Esophagus (tissue), 2 donors: ENCODE measurements around the gene SMAGP. TPM values are rescaled to one million over a fixed set of nuclear protein-coding genes. Genes with fewer than 3 reads are reported as not detected.

Experiments
- H3K27ac ChIP-seq, 2 donors: one replicate each; pipeline ENCODE4 v1.5.1; 2013; ENCODE audit warnings: low read depth in 2 of 2, mild to moderate bottlenecking in 2 of 2, inconsistent platforms in 1 of 2, low read length in 1 of 2, moderate library complexity in 1 of 2
- H3K27me3 ChIP-seq, 2 donors: one replicate each; pipeline ENCODE4 v1.6.1; 2013; ENCODE audit warnings: low read length in 2 of 2, control low read depth in 1 of 2, mild to moderate bottlenecking in 1 of 2; ENCODE audit not compliant: insufficient read depth in 2 of 2, control insufficient read depth in 1 of 2
- H3K36me3 ChIP-seq, 2 donors: one replicate each; pipeline ENCODE4 v1.6.1; 2013; ENCODE audit warnings: low read length in 1 of 2; ENCODE audit not compliant: control insufficient read depth in 2 of 2, insufficient read depth in 2 of 2
- H3K4me1 ChIP-seq, 2 donors: one replicate each; pipeline ENCODE4 v1.6.1; 2013; ENCODE audit warnings: low read length in 1 of 2; ENCODE audit not compliant: control insufficient read depth in 2 of 2, insufficient read depth in 2 of 2
- H3K4me3 ChIP-seq, 2 donors: one replicate each; pipeline ENCODE4 v1.5.1; 2013; ENCODE audit warnings: low read length in 2 of 2, mild to moderate bottlenecking in 2 of 2, low read depth in 1 of 2, moderate library complexity in 1 of 2
- H3K9me3 ChIP-seq, 2 donors: one replicate each; pipeline ENCODE4 v1.6.1; 2013; ENCODE audit warnings: mild to moderate bottlenecking in 2 of 2, low read depth in 1 of 2, low read length in 1 of 2, moderate library complexity in 1 of 2; ENCODE audit not compliant: control insufficient read depth in 2 of 2, insufficient read depth in 1 of 2
- WGBS, 2 donors: extraction: QIAGEN DNeasy Blood & Tissue Kit; methylation state at CpG; one replicate each; pipeline ENCODE4 v1.1.7; 2013; 5-methylcytosine and 5-hydroxymethylcytosine counted together
- polyA plus RNA-seq, 2 donors: library from polyadenylated mRNA; stranded (reverse); fragments of 200-250 nt; gene quantifications; one replicate each; pipeline ENCODE4 v1.2.3, GENCODE V29; 2013
- donor health status: healthy with polysubstance abuse.
- donor health status: Bipolar disorder and iron deficiency.

SMAGP gene
- polyA plus RNA-seq, 2 donors, result 75.2 to 149 TPM

GRCh38 chr12:51245476-51246253, 24.6 kb downstream of the SMAGP start:
- no peaks in the 10 kb centered on the region for H3K27me3 ChIP-seq
- peaks cover 12 to 30% of the 10 kb centered on the region in 2 donors for H3K36me3 ChIP-seq
- H3K4me3 ChIP-seq, result no peak overlapping the region
- no peaks in the 10 kb centered on the region for H3K9me3 ChIP-seq
- peaks cover 0 to 2% of the 10 kb centered on the region in 2 donors for H3K4me1 ChIP-seq
- WGBS, 2 donors, result 90 to 91% methylated on average over 11 of the region's 11 CpGs
- H3K27ac ChIP-seq, result peak overlapping the region in 1 of 2 donors; percentile 50

- Histone ChIP-seq H3K27ac (no peak overlapping the region), H3K4me3 (no peak overlapping the region), H3K4me1 (peaks cover 0 to 8% of the 10 kb centered on the region in 2 donors), H3K27me3 (no peaks in the 10 kb centered on the region), H3K9me3 (no peaks in the 10 kb centered on the region), H3K36me3 (peaks cover 12 to 34% of the 10 kb centered on the region in 2 donors)
- WGBS, 2 donors, result 93% methylated on average over 4 of the region's 4 CpGs
Observed at GRCh38 chr12:51244269-51244668, 25.9 kb downstream of the SMAGP start.

- Histone ChIP-seq H3K4me1 (peaks cover 0 to 8% of the 10 kb centered on the region in 2 donors), H3K27me3 (no peaks in the 10 kb centered on the region), H3K9me3 (no peaks in the 10 kb centered on the region), H3K27ac (no peak overlapping the region), H3K36me3 (peaks cover 12 to 31% of the 10 kb centered on the region in 2 donors), H3K4me3 (no peak overlapping the region)
- WGBS, 2 donors, result 67 to 71% methylated on average over 7 of the region's 7 CpGs
Observed at GRCh38 chr12:51242876-51243275, 27.3 kb downstream of the SMAGP start.

GRCh38 chr12:51242120-51242519, 28.1 kb downstream of the SMAGP start:
- H3K27ac ChIP-seq, result no peak overlapping the region
- no peaks in the 10 kb centered on the region for H3K27me3 ChIP-seq
- H3K36me3 ChIP-seq, result peaks cover 12 to 31% of the 10 kb centered on the region in 2 donors
- H3K9me3 ChIP-seq, result no peaks in the 10 kb centered on the region
- H3K4me1 ChIP-seq, result peaks cover 0 to 8% of the 10 kb centered on the region in 2 donors
- no peak overlapping the region for H3K4me3 ChIP-seq
- WGBS, 2 donors, result 76 to 86% methylated on average over 7 of the region's 7 CpGs

- Histone ChIP-seq H3K27me3 (no peaks in the 10 kb centered on the region), H3K4me1 (peaks cover 0 to 8% of the 10 kb centered on the region in 2 donors), H3K9me3 (no peaks in the 10 kb centered on the region), H3K27ac (peak overlapping the region in 1 of 2 donors; percentile 23), H3K36me3 (peaks cover 12 to 25% of the 10 kb centered on the region in 2 donors), H3K4me3 (no peak overlapping the region)
- 54 to 62% methylated on average over 2 of the region's 2 CpGs for WGBS, 2 donors
Observed at GRCh38 chr12:51240971-51241370, 29.2 kb downstream of the SMAGP start.

GRCh38 chr12:51238510-51239334, 31.5 kb downstream of the SMAGP start, which contains the start of gene DAZAP2:
DAZAP2 (plus strand) TSS chr12:51238826; CDS start chr12:51238908, 82 bp downstream.
- Histone ChIP-seq H3K4me1 (peaks cover 0 to 8% of the 10 kb centered on the region in 2 donors), H3K36me3 (peaks cover 12 to 19% of the 10 kb centered on the region in 2 donors), H3K27me3 (no peaks in the 10 kb centered on the region), H3K27ac (peak within 1 kb of the TSS; percentile 100), H3K9me3 (no peaks in the 10 kb centered on the region), H3K4me3 (peak within 1 kb of the TSS; percentile 85 to 99)
- WGBS, 2 donors, result 0% methylated on average over 68 to 70 of the region's 70 CpGs

GRCh38 chr12:51238037-51238509, 32.1 kb downstream of the SMAGP start:
- 7% methylated on average over 10 of the region's 10 CpGs for WGBS, 2 donors
- peaks cover 12 to 17% of the 10 kb centered on the region in 2 donors for H3K36me3 ChIP-seq

GRCh38 chr12:51234530-51234929, 35.7 kb downstream of the SMAGP start:
- Histone ChIP-seq H3K36me3 (no peaks in the 10 kb centered on the region), H3K4me3 (no peak overlapping the region), H3K27me3 (no peaks in the 10 kb centered on the region), H3K27ac (no peak overlapping the region), H3K9me3 (no peaks in the 10 kb centered on the region), H3K4me1 (no peaks in the 10 kb centered on the region)
- 56 to 78% methylated on average over 5 of the region's 5 CpGs for WGBS, 2 donors

More at GRCh38 chr12:51238037-51238509, 32.1 kb downstream of the SMAGP start:
- Histone ChIP-seq H3K4me1 (peaks cover 0 to 8% of the 10 kb centered on the region in 2 donors), H3K4me3 (peak overlapping the region; percentile 45 to 85), H3K27ac (peak overlapping the region; percentile 100), H3K27me3 (no peaks in the 10 kb centered on the region), H3K9me3 (no peaks in the 10 kb centered on the region)

GRCh38 chr12:51232642-51233041, 37.6 kb downstream of the SMAGP start:
- H3K9me3 ChIP-seq, result no peaks in the 10 kb centered on the region
- H3K27ac ChIP-seq, result no peak overlapping the region
- no peaks in the 10 kb centered on the region for H3K36me3 ChIP-seq
- H3K4me3 ChIP-seq, result no peak overlapping the region
- H3K4me1 ChIP-seq, result no peaks in the 10 kb centered on the region
- H3K27me3 ChIP-seq, result no peaks in the 10 kb centered on the region
